GM23338 (cell line): ENCODE results near the gene PARP1. TPM values are rescaled to one million over a fixed set of nuclear protein-coding genes. Genes with fewer than 3 reads are reported as not detected.

ENCODE experiments used
- ATAC-seq: fragments of 200-7000 bp; cut with Tn5 transposase; 3 replicates; pipeline ENCODE4 v1.9.1; 2020
- DNase-seq: peaks from one replicate; pipeline ENCODE4 v3.0.0-alpha.2; 2015; ENCODE audit warnings: low spot score
- H2AFZ ChIP-seq: fragments of 200-600 bp; sonication (generic); 2 replicates; pipeline ENCODE4 v1.8.0; 2016; ENCODE audit warnings: antibody characterized with exemption, mild to moderate bottlenecking, moderate library complexity
- H3F3A ChIP-seq: fragments of 200-600 bp; sonication (generic); replicated peaks from 2 replicates; pipeline ENCODE4 v1.8.0; 2017; ENCODE audit warnings: antibody characterized with exemption, mixed run types, low read depth
- H3K27ac ChIP-seq: fragments of 200-600 bp; sonication (generic); 2 replicates; pipeline ENCODE4 v1.6.1; 2016; ENCODE audit warnings: low read depth
- H3K27me3 ChIP-seq: fragments of 200-600 bp; sonication (generic); 2 replicates; pipeline ENCODE4 v1.8.0; 2016; ENCODE audit warnings: mild to moderate bottlenecking, mixed run types, moderate library complexity; ENCODE audit not compliant: insufficient read depth
- H3K36me3 ChIP-seq: fragments of 200-600 bp; sonication (generic); 2 replicates; pipeline ENCODE4 v1.8.0; 2016; ENCODE audit warnings: mild to moderate bottlenecking; ENCODE audit not compliant: insufficient read depth
- H3K4me1 ChIP-seq: fragments of 200-600 bp; sonication (generic); 2 replicates; pipeline ENCODE4 v1.8.0; 2016; ENCODE audit warnings: mild to moderate bottlenecking, moderate library complexity; ENCODE audit not compliant: insufficient read depth
- H3K4me2 ChIP-seq: fragments of 200-600 bp; sonication (generic); 2 replicates; pipeline ENCODE4 v1.7.1; 2017; ENCODE audit warnings: mixed run types
- H3K4me3 ChIP-seq: fragments of 200-600 bp; sonication (generic); 2 replicates; pipeline ENCODE4 v1.6.1; 2016; ENCODE audit warnings: mixed run types
- H3K79me2 ChIP-seq: fragments of 200-600 bp; sonication (generic); replicated peaks from 2 replicates; pipeline ENCODE4 v1.8.0; 2017; ENCODE audit warnings: mild to moderate bottlenecking; ENCODE audit not compliant: insufficient read depth
- H3K9me2 ChIP-seq: fragments of 200-600 bp; sonication (generic); 2 replicates; pipeline ENCODE4 v1.8.0; 2017; ENCODE audit not compliant: insufficient read depth
- H4K20me1 ChIP-seq: fragments of 200-600 bp; sonication (generic); replicated peaks from 2 replicates; pipeline ENCODE4 v1.8.0; 2017; ENCODE audit warnings: mild to moderate bottlenecking; ENCODE audit not compliant: insufficient read depth
- H3K27ac Mint-ChIP-seq: 2 replicates; pipeline ENCODE4 v1.8.0; 2020; ENCODE audit warnings: inconsistent platforms, mild to moderate bottlenecking, moderate library complexity, mixed read lengths
- H3K27me3 Mint-ChIP-seq: 3 replicates; pipeline ENCODE4 v1.8.0; 2022; ENCODE audit warnings: low read depth, mild to moderate bottlenecking, moderate library complexity, mixed read lengths, inconsistent platforms; ENCODE audit not compliant: insufficient read depth, poor library complexity
- H3K36me3 Mint-ChIP-seq: 3 replicates; pipeline ENCODE4 v1.8.0; 2021; ENCODE audit warnings: low read depth, mild to moderate bottlenecking, inconsistent platforms, moderate library complexity, mixed read lengths
- H3K4me1 Mint-ChIP-seq: 3 replicates; pipeline ENCODE4 v1.8.0; 2020; ENCODE audit warnings: mild to moderate bottlenecking, inconsistent platforms, mixed read lengths
- H3K4me3 Mint-ChIP-seq: 3 replicates; pipeline ENCODE4 v1.8.0; 2021; ENCODE audit warnings: moderate library complexity, mild to moderate bottlenecking, inconsistent platforms, mixed read lengths
- H3K9me3 Mint-ChIP-seq: 3 replicates; pipeline ENCODE4 v1.8.0; 2020; ENCODE audit warnings: moderate library complexity, mild to moderate bottlenecking, inconsistent platforms, mixed read lengths
- CREB1 ChIP-seq: fragments of 250-450 bp; sonication (Bioruptor Pico); IDR thresholded peaks from 2 replicates; pipeline ENCODE4 v1.5.0; 2020; ENCODE audit warnings: low read depth, mild to moderate bottlenecking, moderate library complexity
- CTCF ChIP-seq, 2 experiments: fragments of 200-600 bp in 1 of 2; sonication (generic) in 1 of 2; conservative IDR thresholded peaks; 2 replicates each; pipeline versions ENCODE4 v1.5.1 to v1.6.1; 2016 to 2017; ENCODE audit warnings: antibody characterized with exemption in 2 of 2, low read depth in 2 of 2, mild to moderate bottlenecking in 2 of 2, moderate library complexity in 1 of 2
- ETS1 ChIP-seq: IDR thresholded peaks from 2 replicates; pipeline ENCODE4 v1.6.1; 2016; ENCODE audit warnings: antibody characterized with exemption
- EZH2 ChIP-seq: fragments of 200-600 bp; sonication (generic); IDR thresholded peaks from one replicate; pipeline ENCODE4 v1.8.0; 2017; ENCODE audit warnings: antibody characterized with exemption, mild to moderate bottlenecking, low read depth; ENCODE audit not compliant: unreplicated experiment
- EZH2phosphoT487 ChIP-seq: fragments of 200-600 bp; sonication (generic); IDR thresholded peaks from one replicate; pipeline ENCODE4 v1.8.1; 2018; ENCODE audit warnings: antibody characterized with exemption; ENCODE audit not compliant: unreplicated experiment
- JUNB ChIP-seq: IDR thresholded peaks from one replicate; pipeline ENCODE4 v1.6.1; 2016; ENCODE audit warnings: antibody characterized with exemption; ENCODE audit not compliant: unreplicated experiment
- NANOG ChIP-seq: IDR thresholded peaks from 2 replicates; pipeline ENCODE4 v1.6.1; 2016; ENCODE audit warnings: antibody characterized with exemption, borderline replicate concordance
- POLR2AphosphoS5 ChIP-seq: IDR thresholded peaks from 2 replicates; pipeline ENCODE4 v1.6.1; 2016; ENCODE audit warnings: antibody characterized with exemption, low read depth
- STAT1 ChIP-seq: IDR thresholded peaks from one replicate; pipeline ENCODE4 v1.6.1; 2016; ENCODE audit warnings: antibody characterized with exemption; ENCODE audit not compliant: unreplicated experiment
- ZNF114 ChIP-seq: fragments of 250-450 bp; sonication (Bioruptor Pico); IDR thresholded peaks from 2 replicates; pipeline ENCODE4 v1.5.0; 2020; ENCODE audit warnings: mild to moderate bottlenecking, moderate library complexity
- ZNF331 ChIP-seq: fragments of 250-450 bp; sonication (Bioruptor Pico); IDR thresholded peaks from 2 replicates; pipeline ENCODE4 v1.5.0; 2020; ENCODE audit warnings: low read depth, mild to moderate bottlenecking, moderate library complexity
- ZNF462 ChIP-seq: fragments of 250-450 bp; sonication (Bioruptor Pico); IDR thresholded peaks from 2 replicates; pipeline ENCODE4 v1.5.0; 2020; ENCODE audit warnings: mild to moderate bottlenecking, moderate library complexity
- polyA plus RNA-seq: library from polyadenylated mRNA; unstranded; fragments of >200 nt; fragmentation: Nextera tagmentation; extraction: Ambion mirVana; gene quantifications from 2 replicates; pipeline ENCODE4 v1.2.1, GENCODE V29; 2016
- total RNA-seq: library from RNA; depleted of rRNA; stranded (reverse); fragments of >200 nt; shearing (Covaris generic); gene quantifications from 2 replicates; pipeline ENCODE4 v1.2.3, GENCODE V29; 2014

Gene PARP1
- total and polyA plus RNA-seq, 2 experiments from 2014 or later, result 877 to 1,082 TPM

- no peaks in the 10 kb centered on the region for H3K4me1 Mint-ChIP-seq
- DNase-seq, result no peak
- Histone ChIP-seq H3K9me2 (no peaks in the 10 kb centered on the region), H4K20me1 (peaks cover 41% of the 10 kb centered on the region), H3K79me2 (peaks cover 21% of the 10 kb centered on the region), H3K36me3 (peaks cover 85% of the 10 kb centered on the region), H3K4me2 (no peak overlapping the region), H3K4me3 (no peak overlapping the region), H3K27ac (no peak overlapping the region), H3K27me3 (no peaks in the 10 kb centered on the region), H2AFZ (no peak overlapping the region), H3F3A (peaks cover 3% of the 10 kb centered on the region; the same call in 1 of the 2 replicates), H3K4me1 (no peaks in the 10 kb centered on the region)
- no peak for ATAC-seq
- H3K27me3 Mint-ChIP-seq, result peaks cover 2% of the 10 kb centered on the region
- no peak overlapping the region for H3K27ac Mint-ChIP-seq
- H3K36me3 Mint-ChIP-seq, result peaks cover 97% of the 10 kb centered on the region
- TF ChIP-seq NANOG (no peak), ZNF114 (no peak), CREB1 (CRISPR knock-in tag) (no peak), ETS1 (no peak), STAT1 (no peak), EZH2phosphoT487 (no peak)
- no peaks in the 10 kb centered on the region for H3K9me3 Mint-ChIP-seq
- H3K4me3 Mint-ChIP-seq, result no peak overlapping the region
These were observed 23.2 kb downstream of the PARP1 start for GRCh38 chr1:226384717-226385116.

- H3K4me3 Mint-ChIP-seq, result no peak overlapping the region
- ATAC-seq (no peak), DNase-seq (no peak)
- no peaks in the 10 kb centered on the region for H3K9me3 Mint-ChIP-seq
- Histone ChIP-seq H3K9me2 (no peaks in the 10 kb centered on the region), H4K20me1 (peaks cover 38% of the 10 kb centered on the region), H3K27ac (no peak overlapping the region), H3F3A (peaks cover 3% of the 10 kb centered on the region; the same call in 1 of the 2 replicates), H3K36me3 (peaks cover 86% of the 10 kb centered on the region), H3K79me2 (peaks cover 20% of the 10 kb centered on the region), H2AFZ (no peak overlapping the region), H3K4me3 (no peak overlapping the region), H3K4me1 (no peaks in the 10 kb centered on the region), H3K27me3 (no peaks in the 10 kb centered on the region), H3K4me2 (no peak overlapping the region)
- H3K27me3 Mint-ChIP-seq, result peaks cover 2% of the 10 kb centered on the region
- no peaks in the 10 kb centered on the region for H3K4me1 Mint-ChIP-seq
- H3K36me3 Mint-ChIP-seq, result peaks cover 100% of the 10 kb centered on the region
- H3K27ac Mint-ChIP-seq, result no peak overlapping the region
- TF ChIP-seq EZH2phosphoT487 (no peak), CTCF (conservative IDR thresholded peaks at IDR 0.05; ENCODE audit: low read depth in 2 of 2) (no peak), NANOG (no peak), CREB1 (CRISPR knock-in tag) (no peak), ETS1 (no peak), EZH2 (no peak), JUNB (no peak), ZNF114 (no peak), POLR2AphosphoS5 (no peak), ZNF462 (CRISPR knock-in tag) (no peak), ZNF331 (no peak)
These were observed 23.9 kb downstream of the PARP1 start for GRCh38 chr1:226384040-226384439.
